H1 (cell line): Measurements from ENCODE around the gene OSBPL2. TPM values are rescaled to one million over a fixed set of nuclear protein-coding genes. Genes with fewer than 3 reads are reported as not detected.

ENCODE experiments used
- CTCF ChIA-PET: fragments of 300-600 bp; sonication (Branson Sonifier 250); formaldehyde crosslinking; loops from one replicate; lab custom pipeline; 2021; ENCODE audit not compliant: partially characterized antibody; lab: Charles Lee
- POLR2A ChIA-PET: fragments of 300-600 bp; sonication (Branson Sonifier 250); formaldehyde crosslinking; loops from one replicate; lab custom pipeline; 2021; ENCODE audit warnings: inconsistent platforms; ENCODE audit not compliant: partially characterized antibody; lab: Charles Lee
- DNase-seq, 2 experiments: peaks; one replicate each; pipeline versions ENCODE4 v3.0.0 to v3.0.0-alpha.2; 2010 to 2022; ENCODE audit warnings: low spot score in 2 of 2, low read depth in 1 of 2, mixed read lengths in 1 of 2
- FAIRE-seq: peaks from 2 replicates; lab custom pipeline; 2011; peaks lifted over from hg19 to GRCh38; lab: Jason Lieb, UNC
- H2AFZ ChIP-seq: 2 replicates; pipeline ENCODE4 v1.8.1; 2012; ENCODE audit warnings: low read length, inconsistent platforms
- H2AK5ac ChIP-seq: 2 replicates; pipeline ENCODE4 v1.6.1; 2013; ENCODE audit warnings: low read depth, low read length
- H2BK120ac ChIP-seq: replicated peaks from 2 replicates; pipeline ENCODE3; 2013; ENCODE audit warnings: low read depth, low read length, inconsistent platforms
- H2BK12ac ChIP-seq: 2 replicates; pipeline ENCODE4 v1.6.1; 2013; ENCODE audit warnings: low read depth, low read length
- H2BK15ac ChIP-seq: 2 replicates; pipeline ENCODE4 v1.6.1; 2013; ENCODE audit warnings: low read length
- H2BK20ac ChIP-seq: 2 replicates; pipeline ENCODE4 v1.6.1; 2013; ENCODE audit warnings: low read length
- H2BK5ac ChIP-seq: 2 replicates; pipeline ENCODE4 v1.6.1; 2013; ENCODE audit warnings: low read depth, low read length
- H3K14ac ChIP-seq: 2 replicates; pipeline ENCODE4 v1.6.1; 2013; ENCODE audit warnings: inconsistent platforms; ENCODE audit not compliant: insufficient read length
- H3K18ac ChIP-seq: 2 replicates; pipeline ENCODE4 v1.6.1; 2013; ENCODE audit warnings: low read length; ENCODE audit errors: extremely low read depth
- H3K23ac ChIP-seq: 2 replicates; pipeline ENCODE4 v1.6.1; 2013; ENCODE audit warnings: inconsistent platforms; ENCODE audit not compliant: insufficient read length
- H3K23me2 ChIP-seq: 2 replicates; pipeline ENCODE4 v1.6.1; 2013; ENCODE audit warnings: low read depth, low read length
- H3K27ac ChIP-seq: 2 replicates; pipeline ENCODE4 v1.6.1; 2011; ENCODE audit warnings: low read depth, low read length, inconsistent platforms
- H3K27me3 ChIP-seq, 4 experiments: replicated peaks in 1 of 4; 1 replicate in 1 of 4; 2 replicates in 3 of 4; pipeline versions ENCODE4 v1.6.1 to v1.8.1; 2011 to 2013; ENCODE audit warnings: low read length in 3 of 4, mild to moderate bottlenecking in 3 of 4, inconsistent platforms in 2 of 4, mixed read lengths in 2 of 4, moderate library complexity in 1 of 4; ENCODE audit not compliant: control insufficient read depth in 3 of 4, insufficient read depth in 3 of 4; ENCODE audit errors: extremely low read depth in 1 of 4
- H3K36me3 ChIP-seq, 4 experiments: 2 replicates each; pipeline versions ENCODE4 v1.6.1 to v1.8.1; 2011 to 2013; ENCODE audit warnings: mild to moderate bottlenecking in 4 of 4, low read length in 3 of 4, moderate library complexity in 2 of 4, control low read depth in 1 of 4, inconsistent platforms in 1 of 4; ENCODE audit not compliant: insufficient read depth in 4 of 4, control insufficient read depth in 2 of 4
- H3K4ac ChIP-seq: replicated peaks from 2 replicates; pipeline ENCODE3; 2013; ENCODE audit warnings: low read length, low read depth, mixed read lengths, inconsistent platforms; ENCODE audit not compliant: insufficient read length
- H3K4me1 ChIP-seq, 4 experiments: replicated peaks in 1 of 4; 1 replicate in 1 of 4; 2 replicates in 3 of 4; pipeline versions ENCODE4 v1.6.1 to v1.8.1; 2011 to 2013; ENCODE audit warnings: low read length in 3 of 4, inconsistent platforms in 2 of 4, mixed read lengths in 1 of 4; ENCODE audit not compliant: insufficient read depth in 4 of 4, control insufficient read depth in 3 of 4
- H3K4me2 ChIP-seq, 2 experiments: 2 replicates each; pipeline versions ENCODE4 v1.6.1 to v1.8.1; 2011 to 2013; ENCODE audit warnings: low read depth in 2 of 2, low read length in 2 of 2, control low read depth in 1 of 2, inconsistent platforms in 1 of 2, mild to moderate bottlenecking in 1 of 2; ENCODE audit not compliant: insufficient read depth in 1 of 2
- H3K4me3 ChIP-seq, 4 experiments: fragments of 200-600, 300-600 bp in 1 of 4; sonication (generic), shearing (Covaris generic), sonication (Bioruptor Twin) in 1 of 4; 2 replicates each; pipeline versions ENCODE4 v1.5.1 to v1.8.1; 2011 to 2016; ENCODE audit warnings: low read length in 4 of 4, low read depth in 3 of 4, control low read depth in 2 of 4, inconsistent platforms in 2 of 4, mild to moderate bottlenecking in 2 of 4, mixed read lengths in 1 of 4, moderate library complexity in 1 of 4; ENCODE audit not compliant: insufficient read depth in 2 of 4; ENCODE audit errors: extremely low read depth in 1 of 4
- H3K56ac ChIP-seq: replicated peaks from 2 replicates; pipeline ENCODE3; 2013; ENCODE audit warnings: low read depth, mild to moderate bottlenecking, mixed read lengths, low read length, inconsistent platforms; ENCODE audit not compliant: insufficient read length
- H3K79me1 ChIP-seq: 2 replicates; pipeline ENCODE4 v1.6.1; 2013; ENCODE audit warnings: low read depth, low read length, control low read depth
- H3K79me2 ChIP-seq, 2 experiments: 2 replicates each; pipeline versions ENCODE4 v1.6.1 to v1.8.1; 2012 to 2013; ENCODE audit warnings: low read length in 2 of 2, mild to moderate bottlenecking in 2 of 2, inconsistent platforms in 1 of 2; ENCODE audit not compliant: insufficient read depth in 2 of 2, control insufficient read depth in 1 of 2
- H3K9ac ChIP-seq, 4 experiments: replicated peaks in 1 of 4; 1 replicate in 1 of 4; 2 replicates in 3 of 4; pipeline versions ENCODE4 v1.6.1 to v1.8.1; 2011 to 2013; ENCODE audit warnings: low read depth in 3 of 4, low read length in 3 of 4, control low read depth in 2 of 4, mild to moderate bottlenecking in 2 of 4, moderate library complexity in 2 of 4, inconsistent platforms in 1 of 4; ENCODE audit errors: extremely low read depth in 1 of 4
- H3K9me3 ChIP-seq, 2 experiments: 2 replicates each; pipeline versions ENCODE4 v1.6.1 to v1.8.1; 2012 to 2013; ENCODE audit warnings: mild to moderate bottlenecking in 2 of 2, moderate library complexity in 2 of 2, control low read depth in 1 of 2, inconsistent platforms in 1 of 2, low read depth in 1 of 2, low read length in 1 of 2, mixed read lengths in 1 of 2; ENCODE audit not compliant: insufficient read depth in 2 of 2
- H4K20me1 ChIP-seq, 2 experiments: replicated peaks in 1 of 2; 2 replicates each; pipeline versions ENCODE3 to v1.8.1; 2011 to 2013; ENCODE audit warnings: inconsistent platforms in 2 of 2, low read length in 2 of 2, mild to moderate bottlenecking in 1 of 2; ENCODE audit not compliant: insufficient read depth in 2 of 2, control insufficient read depth in 1 of 2
- H4K5ac ChIP-seq: 2 replicates; pipeline ENCODE4 v1.6.1; 2013; ENCODE audit warnings: low read length, low read depth, mixed read lengths, inconsistent platforms; ENCODE audit not compliant: insufficient read length
- H4K8ac ChIP-seq: 2 replicates; pipeline ENCODE4 v1.8.0; 2013; ENCODE audit warnings: mild to moderate bottlenecking, moderate library complexity, low read length, inconsistent platforms; ENCODE audit not compliant: insufficient read depth; ENCODE audit errors: extremely low read depth
- H4K91ac ChIP-seq: replicated peaks from 2 replicates; pipeline ENCODE3; 2013; ENCODE audit warnings: low read length, mixed read lengths, inconsistent platforms; ENCODE audit not compliant: insufficient read length
- RBBP5 ChIP-seq: IDR thresholded peaks from 2 replicates; pipeline ENCODE4 v1.7.1; 2012; ENCODE audit warnings: low read depth, mild to moderate bottlenecking, inconsistent platforms, low read length, moderate library complexity, borderline replicate concordance
- WGBS, 2 experiments: shearing (Covaris generic) in 1 of 2; methylation state at CpG; one replicate each; pipeline versions ENCODE4 v1.1.6 to v1.1.7; 2013 to 2015; ENCODE audit warnings: low lambda C conversion rate in 2 of 2, mixed read lengths in 2 of 2, inconsistent platforms in 1 of 2, low coverage in 1 of 2, missing lambda C conversion rate in 1 of 2; ENCODE audit not compliant: insufficient replicate concordance in 2 of 2, insufficient coverage in 1 of 2, insufficient read length in 1 of 2; ENCODE audit errors: extremely low coverage in 1 of 2, missing lambda C conversion rate in 1 of 2; 5-methylcytosine and 5-hydroxymethylcytosine counted together
- polyA plus RNA-seq, 7 experiments: library from polyadenylated mRNA; depleted of rRNA in 3 of 7; stranded (reverse) in 5 of 7; unstranded in 2 of 7; fragments of >200 nt in 5 of 7; fragments of 200-250 nt in 2 of 7; gene quantifications; 1 replicate in 5 of 7; 2 replicates in 1 of 7; 4 replicates in 1 of 7; pipeline versions ENCODE4 v1.2.1 to v1.2.3, GENCODE V29; 2011 to 2013; ENCODE audit warnings: missing spikeins in 2 of 7, mixed read lengths in 2 of 7
- total RNA-seq: library from RNA; stranded (reverse); fragmentation: NEBNext Ultra II Directional; extraction: Animal tissue kit (Norgen Biotek cat#: 25700); gene quantifications from 2 replicates; pipeline ENCODE4 v1.2.1, GENCODE V29; 2021

The OSBPL2 gene
- total and polyA plus RNA-seq, 2 of the 8 experiments (the other 6 are each of a cell fraction or from before 2014, with no cell fraction given): 11.7 to 42.4 TPM

- Histone ChIP-seq H2BK5ac (no peak overlapping the region), H2BK120ac (no peak overlapping the region), H4K8ac (no peak overlapping the region), H2AK5ac (no peak overlapping the region), H3K23ac (no peak overlapping the region), H3K14ac (no peak overlapping the region), H3K4me1 (peaks cover 0 to 8% (median 5%) of the 10 kb centered on the region in 4 experiments; a peak in 5 of 7 replicates), H2BK12ac (no peak overlapping the region), H4K91ac (no peak overlapping the region), H3K27me3 (peaks cover 0 to 3% (median under 1%) of the 10 kb centered on the region in 4 experiments; a peak in 3 of 7 replicates), H3K23me2 (peaks cover 18% of the 10 kb centered on the region), H3K27ac (no peak overlapping the region), H3K79me2 (no peaks in the 10 kb centered on the region), H3K56ac (no peak overlapping the region), H2AFZ (no peak overlapping the region), H3K4me3 (no peak overlapping the region), H2BK15ac (no peak overlapping the region), H3K4me2 (no peak overlapping the region), H3K79me1 (0 out of 2 replicates have a peak, but pooled peaks cover 2% of the 10 kb centered on the region), H3K9me3 (peaks cover 0 to 5% of the 10 kb centered on the region in 2 experiments; a peak in 1 of 4 replicates), H3K9ac (no peak overlapping the region), H4K20me1 (peaks cover 0 to 15% of the 10 kb centered on the region in 2 experiments), H3K18ac (no peak overlapping the region), H2BK20ac (no peak overlapping the region), H4K5ac (no peak overlapping the region), H3K36me3 (no peaks in the 10 kb centered on the region), H3K4ac (no peak overlapping the region)
- DNase-seq (no peak), FAIRE-seq (no peak)
- CTCF ChIA-PET: interaction anchor here (1.0 kb wide), 1 partner anchor 29 kb away, joined by 3 read pairs; no protein-coding TSS in a partner anchor
- 92% methylated on average over 6 of the region's 6 CpGs; no CpG with 5 or more reads in 1 of the 2 experiments for WGBS, 2 experiments
- POLR2A ChIA-PET: no interaction called here
- no peak for TF ChIP-seq RBBP5
These were observed 7.0 kb upstream of the OSBPL2 start for GRCh38 chr20:62231292-62231691.
